ENCODE measurements around the gene AWAT1.

DNA sequence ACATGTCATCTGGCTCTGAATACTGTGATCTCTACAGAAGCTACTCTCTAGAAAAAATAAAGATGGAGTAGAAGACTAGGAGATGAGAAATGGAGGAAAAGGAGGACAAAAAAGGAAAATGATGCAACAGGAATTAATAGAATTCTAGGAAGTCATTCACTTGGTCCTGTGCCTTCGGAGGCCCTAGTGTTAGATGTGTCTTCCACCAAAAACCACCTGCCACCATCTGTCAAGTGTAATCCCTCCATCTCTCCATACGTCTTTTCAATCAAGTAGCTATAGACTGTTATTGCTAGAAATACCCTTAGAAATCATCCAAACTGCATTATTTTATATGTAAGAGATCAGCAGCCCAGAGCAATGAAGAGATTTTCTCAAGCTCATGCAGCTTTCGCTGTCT is 44.6 kb downstream of the AWAT1 start:
- TF ChIP-seq CTCF (IDR thresholded peaks at IDR 0.05) (no peak), EP300 (IDR thresholded peaks at IDR 0.05) (no peak), POLR2A (IDR thresholded peaks at IDR 0.05) (no peak)

All from tibial nerve (tissue), 4 donors.